Activated T-helper 1 cell treated with anti-CD3 and anti-CD28 coated beads, Interleukin-12 subunit alpha, Interleukin-12 subunit beta, Interleukin-2, Interleukin-4 antibody, amounts not matched to agents 30 ng/mL and 10 ng/mL and 1 ng/mL, durations not matched to agents 14 hours and 24 hours and 36 hours (primary cell): Measurements from ENCODE around the gene KMT5C. TPM values are rescaled to one million over a fixed set of nuclear protein-coding genes. Genes with fewer than 3 reads are reported as not detected.

Experiments used
- DNase-seq: peaks from one replicate; pipeline ENCODE4 v3.0.0; 2021; ENCODE audit warnings: low spot score
- H3K27ac Mint-ChIP-seq: one replicate; pipeline ENCODE4 v1.8.0; 2021; ENCODE audit warnings: mild to moderate bottlenecking, mixed read lengths
- H3K27me3 Mint-ChIP-seq: one replicate; pipeline ENCODE4 v1.8.0; 2022; ENCODE audit warnings: mild to moderate bottlenecking, moderate library complexity, mixed read lengths; ENCODE audit not compliant: insufficient read depth
- H3K36me3 Mint-ChIP-seq: one replicate; pipeline ENCODE4 v1.8.0; 2021; ENCODE audit warnings: low read depth, mixed read lengths
- H3K4me1 Mint-ChIP-seq: one replicate; pipeline ENCODE4 v1.8.0; 2021; ENCODE audit warnings: low read depth, mixed read lengths
- H3K4me3 Mint-ChIP-seq: one replicate; pipeline ENCODE4 v1.8.0; 2021; ENCODE audit warnings: mild to moderate bottlenecking, moderate library complexity, mixed read lengths
- H3K9me3 Mint-ChIP-seq: one replicate; pipeline ENCODE4 v1.8.0; 2021; ENCODE audit warnings: mixed read lengths
- intact Hi-C: fragments of 100-400 bp; cut with micrococcal nuclease; formaldehyde crosslinking; loops from one replicate; pipeline ENCODE4 v1.15.1; 2024
- total RNA-seq: library from RNA; stranded (reverse); gene quantifications from 2 replicates; pipeline ENCODE4 v1.2.3, GENCODE V29; 2022

Gene KMT5C
- total RNA-seq, result 29.1 and 29.9 TPM in 2 replicates

- no peaks in the 10 kb centered on the region for H3K9me3 Mint-ChIP-seq
- H3K27ac Mint-ChIP-seq, result peak within 1 kb of the TSS; percentile 99
- peaks cover 14% of the 10 kb centered on the region for H3K4me1 Mint-ChIP-seq
- peaks cover 9% of the 10 kb centered on the region for H3K27me3 Mint-ChIP-seq
- H3K36me3 Mint-ChIP-seq, result peaks cover 6% of the 10 kb centered on the region
- intact Hi-C loops, result loop anchor here (1.0 to 5.0 kb wide), 17 partner anchors 15 to 890 kb away; partner anchors contain the start of genes COX6B2, DNAAF3, FIZ1 and HSPBP1
- DNase-seq, result peak; percentile 100
- peak within 1 kb of the TSS; percentile 96 for H3K4me3 Mint-ChIP-seq
Measured at GRCh38 chr19:55339105-55339888, at the start of gene KMT5C. Gene KMT5C (plus strand): TSS chr19:55339876. CDS start chr19:55341937, 2,061 bp downstream.

- no peak overlapping the region for H3K4me3 Mint-ChIP-seq
- H3K27ac Mint-ChIP-seq, result no peak overlapping the region
- H3K36me3 Mint-ChIP-seq, result no peaks in the 10 kb centered on the region
- no peaks in the 10 kb centered on the region for H3K9me3 Mint-ChIP-seq
- H3K27me3 Mint-ChIP-seq, result no peaks in the 10 kb centered on the region
- H3K4me1 Mint-ChIP-seq, result peaks cover 12% of the 10 kb centered on the region
- intact Hi-C loops, result no loop called here
- no peak for DNase-seq
Measured at GRCh38 chr19:55297267-55297666, 42.4 kb upstream of the KMT5C start.

- no peak for DNase-seq
- no peaks in the 10 kb centered on the region for H3K27me3 Mint-ChIP-seq
- intact Hi-C loops, result loop anchor here (10.0 kb wide), 1 partner anchor 185 kb away; the partner anchor contains the start of gene PPP1R12C
- no peak overlapping the region for H3K27ac Mint-ChIP-seq
- no peaks in the 10 kb centered on the region for H3K36me3 Mint-ChIP-seq
- H3K9me3 Mint-ChIP-seq, result no peaks in the 10 kb centered on the region
- H3K4me3 Mint-ChIP-seq, result no peak overlapping the region
- peaks cover 12% of the 10 kb centered on the region for H3K4me1 Mint-ChIP-seq
Measured at GRCh38 chr19:55299991-55300390, 39.7 kb upstream of the KMT5C start.

- intact Hi-C loops, result loop anchor here (1.0 to 10.0 kb wide), 6 partner anchors 21 to 186 kb away; partner anchors contain the start of genes HSPBP1, KMT5C, PPP1R12C and PPP6R1
- H3K27ac Mint-ChIP-seq, result peak overlapping the region; percentile 88
- DNase-seq, result no peak
- H3K36me3 Mint-ChIP-seq, result peaks cover 4% of the 10 kb centered on the region
- H3K4me1 Mint-ChIP-seq, result peaks cover 17% of the 10 kb centered on the region
- H3K9me3 Mint-ChIP-seq, result no peaks in the 10 kb centered on the region
- H3K27me3 Mint-ChIP-seq, result no peaks in the 10 kb centered on the region
- H3K4me3 Mint-ChIP-seq, result peak overlapping the region; percentile 88
Measured at GRCh38 chr19:55300886-55301458, 38.7 kb upstream of the KMT5C start.

GRCh38 chr19:55301459-55302317 lies 38.0 kb upstream of the KMT5C start:
- peak; percentile 91 for DNase-seq
- Mint-ChIP-seq H3K4me1 (peaks cover 17% of the 10 kb centered on the region), H3K36me3 (peaks cover 4% of the 10 kb centered on the region), H3K9me3 (no peaks in the 10 kb centered on the region), H3K27ac (peak overlapping the region; percentile 88), H3K27me3 (no peaks in the 10 kb centered on the region), H3K4me3 (peak overlapping the region; percentile 88)
- intact Hi-C loops, result loop anchor here (1.0 to 10.0 kb wide), 7 partner anchors 21 to 187 kb away; partner anchors contain the start of genes HSPBP1, KMT5C, PPP1R12C and PPP6R1

GRCh38 chr19:55302318-55302703 lies 37.4 kb upstream of the KMT5C start:
- no peak for DNase-seq
- intact Hi-C loops, result loop anchor here (1.0 to 10.0 kb wide), 2 partner anchors 116 to 188 kb away; partner anchors contain the start of gene PPP1R12C
- no peaks in the 10 kb centered on the region for H3K27me3 Mint-ChIP-seq
- peak overlapping the region; percentile 88 for H3K27ac Mint-ChIP-seq
- peak overlapping the region; percentile 88 for H3K4me3 Mint-ChIP-seq
- H3K4me1 Mint-ChIP-seq, result peaks cover 17% of the 10 kb centered on the region
- H3K36me3 Mint-ChIP-seq, result peaks cover 4% of the 10 kb centered on the region
- no peaks in the 10 kb centered on the region for H3K9me3 Mint-ChIP-seq

GRCh38 chr19:55303477-55303876 lies 36.2 kb upstream of the KMT5C start:
- Mint-ChIP-seq H3K9me3 (no peaks in the 10 kb centered on the region), H3K27ac (no peak overlapping the region), H3K27me3 (no peaks in the 10 kb centered on the region), H3K4me3 (no peak overlapping the region), H3K4me1 (peaks cover 17% of the 10 kb centered on the region), H3K36me3 (peaks cover 4% of the 10 kb centered on the region)
- no peak for DNase-seq
- intact Hi-C loops, result loop anchor here (10.0 kb wide), 1 partner anchor 189 kb away; the partner anchor contains the start of gene PPP1R12C

- no peaks in the 10 kb centered on the region for H3K9me3 Mint-ChIP-seq
Measured at GRCh38 chr19:55304279-55304978, 35.2 kb upstream of the KMT5C start.

GRCh38 chr19:55304980-55305379 lies 34.7 kb upstream of the KMT5C start:
- Mint-ChIP-seq H3K27me3 (no peaks in the 10 kb centered on the region), H3K4me3 (no peak overlapping the region)
- intact Hi-C loops, result loop anchor here (1.0 to 10.0 kb wide), 2 partner anchors 34 to 190 kb away; partner anchors contain the start of genes KMT5C and PPP1R12C

More at GRCh38 chr19:55304279-55304978, 35.2 kb upstream of the KMT5C start:
- Mint-ChIP-seq H3K27ac (no peak overlapping the region), H3K4me3 (no peak overlapping the region), H3K27me3 (no peaks in the 10 kb centered on the region), H3K36me3 (peaks cover 4% of the 10 kb centered on the region), H3K4me1 (peaks cover 17% of the 10 kb centered on the region)
- intact Hi-C loops, result loop anchor here (10.0 kb wide), 1 partner anchor 190 kb away; the partner anchor contains the start of gene PPP1R12C
- no peak for DNase-seq

GRCh38 chr19:55305491-55305890 lies 34.2 kb upstream of the KMT5C start:
- Mint-ChIP-seq H3K27ac (no peak overlapping the region), H3K9me3 (no peaks in the 10 kb centered on the region), H3K4me1 (peaks cover 17% of the 10 kb centered on the region), H3K27me3 (no peaks in the 10 kb centered on the region), H3K4me3 (no peak overlapping the region), H3K36me3 (peaks cover 6% of the 10 kb centered on the region)
- intact Hi-C loops, result loop anchor here (1.0 to 10.0 kb wide), 2 partner anchors 34 to 191 kb away; partner anchors contain the start of genes KMT5C and PPP1R12C
- DNase-seq, result peak; percentile 37

More at GRCh38 chr19:55304980-55305379, 34.7 kb upstream of the KMT5C start:
- peaks cover 17% of the 10 kb centered on the region for H3K4me1 Mint-ChIP-seq
- H3K9me3 Mint-ChIP-seq, result no peaks in the 10 kb centered on the region
- H3K27ac Mint-ChIP-seq, result no peak overlapping the region
- DNase-seq, result no peak
- peaks cover 4% of the 10 kb centered on the region for H3K36me3 Mint-ChIP-seq

GRCh38 chr19:55305983-55306562 lies 33.6 kb upstream of the KMT5C start:
- Mint-ChIP-seq H3K27me3 (no peaks in the 10 kb centered on the region), H3K9me3 (no peaks in the 10 kb centered on the region), H3K27ac (no peak overlapping the region), H3K4me1 (peaks cover 16% of the 10 kb centered on the region), H3K4me3 (no peak overlapping the region), H3K36me3 (peaks cover 6% of the 10 kb centered on the region)
- DNase-seq, result no peak
- intact Hi-C loops, result loop anchor here (1.0 to 10.0 kb wide), 2 partner anchors 33 to 191 kb away; partner anchors contain the start of genes KMT5C and PPP1R12C
